K562 (cell line): ENCODE measurements around the gene TMEM38B. TPM values are rescaled to one million over a fixed set of nuclear protein-coding genes. Genes with fewer than 3 reads are reported as not detected.

Source experiments
- CBFA2T2 ChIP-seq: fragments of 450-650 bp; conservative IDR thresholded peaks from 2 replicates; pipeline ENCODE4 v1.6.1; 2017; ENCODE audit warnings: mild to moderate bottlenecking
- CBX8 ChIP-seq: fragments of 200-600 bp; sonication (generic); IDR thresholded peaks from 2 replicates; pipeline ENCODE4 v1.6.1; 2012; ENCODE audit warnings: borderline replicate concordance, mixed run types, low read depth, mild to moderate bottlenecking, moderate library complexity, mixed read lengths, low read length, control low read depth, inconsistent platforms; ENCODE audit not compliant: poor library complexity, severe bottlenecking; ENCODE audit errors: extremely low read depth
- EGR1 ChIP-seq: fragments of 450-650 bp; conservative IDR thresholded peaks from 2 replicates; pipeline ENCODE4 v1.6.1; 2017; ENCODE audit warnings: mild to moderate bottlenecking
- HNRNPUL1 ChIP-seq: fragments of 200-400 bp; formaldehyde crosslinking; IDR thresholded peaks from 2 replicates; pipeline ENCODE4 v1.6.1; 2017; ENCODE audit warnings: low read length
- ILK ChIP-seq: fragments of 450-650 bp; IDR thresholded peaks from 2 replicates; pipeline ENCODE4 v1.6.1; 2016; ENCODE audit warnings: missing genetic modification characterization, low read depth, mild to moderate bottlenecking, missing compliant biosample characterization, moderate library complexity, borderline replicate concordance
- RCOR1 ChIP-seq, 2 experiments: IDR thresholded peaks; 2 replicates each; pipeline ENCODE4 v1.6.1; 2012; ENCODE audit warnings: low read depth in 2 of 2, low read length in 2 of 2, borderline replicate concordance in 1 of 2, improper control_type of control experiment in 1 of 2
- SMAD3 ChIP-seq: fragments of 450-650 bp; formaldehyde crosslinking; conservative IDR thresholded peaks from 2 replicates; pipeline ENCODE4 v1.4.0; 2020; ENCODE audit warnings: mild to moderate bottlenecking
- TSC22D4 ChIP-seq: fragments of 450-650 bp; IDR thresholded peaks from 2 replicates; pipeline ENCODE4 v1.6.1; 2016; ENCODE audit warnings: missing genetic modification characterization, missing biosample characterization, control low read depth
- ZFX ChIP-seq: sonication (generic); formaldehyde crosslinking; IDR thresholded peaks from 2 replicates; pipeline ENCODE4 v1.8.0; 2022; ENCODE audit warnings: mild to moderate bottlenecking, missing genetic modification reagents, moderate library complexity
- ZNF589 ChIP-seq: fragments of 200-800 bp; sonication (Bioruptor generic); IDR thresholded peaks from 2 replicates; pipeline ENCODE4 v1.6.1; 2016; ENCODE audit warnings: low read depth, missing genetic modification characterization, missing compliant biosample characterization
- ZNF766 ChIP-seq: fragments of 200-800 bp; sonication (Bioruptor generic); conservative IDR thresholded peaks from 2 replicates; pipeline ENCODE4 v1.6.1; 2016; ENCODE audit warnings: missing genetic modification characterization, missing compliant biosample characterization
- ZNF830 ChIP-seq: fragments of 250-450 bp; sonication (Bioruptor Pico); IDR thresholded peaks from 2 replicates; pipeline ENCODE4 v1.5.0; 2021; ENCODE audit warnings: mild to moderate bottlenecking
- polyA plus RNA-seq, 8 experiments: library from polyadenylated mRNA; depleted of rRNA in 4 of 8; stranded (reverse) in 5 of 8; unstranded in 3 of 8; fragments of >200 nt; fragmentation: Nextera tagmentation in 2 of 8; fragmentation: Illumina TruSeq in 1 of 8; extraction: Ambion mirVana in 2 of 8; extraction: Trizol in 1 of 8; gene quantifications; 2 replicates each; pipeline versions ENCODE4 v1.2.1 to v1.2.3, GENCODE V29; 2011 to 2014; ENCODE audit warnings: inconsistent platforms in 1 of 8, missing spikeins in 1 of 8
- total RNA-seq, 7 experiments: library from RNA; depleted of rRNA in 6 of 7; stranded (reverse); fragments of >200 nt in 6 of 7; fragmentation: Illumina TruSeq in 2 of 7; extraction: Trizol in 2 of 7; gene quantifications; 2 replicates each; pipeline versions ENCODE4 v1.2.1 to v1.2.3, GENCODE V29; 2011 to 2021; ENCODE audit warnings: low replicate concordance in 1 of 7
- TF ChIP-seq, protein P1 (sequence below): fragments of 450-650 bp; IDR thresholded peaks from 2 replicates; pipeline ENCODE4 v1.6.1; 2017; ENCODE audit warnings: mild to moderate bottlenecking, moderate library complexity
- TF ChIP-seq, protein P2 (sequence below): fragments of 450-650 bp; IDR thresholded peaks from 2 replicates; pipeline ENCODE4 v1.6.1; 2016; ENCODE audit warnings: mild to moderate bottlenecking, moderate library complexity

Gene TMEM38B
- total and polyA plus RNA-seq, 9 of the 15 experiments (the other 6 are each of a cell fraction or from before 2014, with no cell fraction given) = 26.0 to 57.5 (median 38.5) TPM

GRCh38 chr9:105646879-105647594 lies 47.3 kb upstream of the TMEM38B start (continued):
- TF ChIP-seq, protein P1, sequence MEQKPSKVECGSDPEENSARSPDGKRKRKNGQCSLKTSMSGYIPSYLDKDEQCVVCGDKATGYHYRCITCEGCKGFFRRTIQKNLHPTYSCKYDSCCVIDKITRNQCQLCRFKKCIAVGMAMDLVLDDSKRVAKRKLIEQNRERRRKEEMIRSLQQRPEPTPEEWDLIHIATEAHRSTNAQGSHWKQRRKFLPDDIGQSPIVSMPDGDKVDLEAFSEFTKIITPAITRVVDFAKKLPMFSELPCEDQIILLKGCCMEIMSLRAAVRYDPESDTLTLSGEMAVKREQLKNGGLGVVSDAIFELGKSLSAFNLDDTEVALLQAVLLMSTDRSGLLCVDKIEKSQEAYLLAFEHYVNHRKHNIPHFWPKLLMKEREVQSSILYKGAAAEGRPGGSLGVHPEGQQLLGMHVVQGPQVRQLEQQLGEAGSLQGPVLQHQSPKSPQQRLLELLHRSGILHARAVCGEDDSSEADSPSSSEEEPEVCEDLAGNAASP = no peak
- TF ChIP-seq ZNF830 (CRISPR knock-in tag) (no peak), RCOR1 (IDR thresholded peaks at IDR 0.05; ENCODE audit: borderline replicate concordance in 1 of 2, low read depth in 2 of 2, low read length in 2 of 2) (0 out of 4 replicates have a peak, but pooled peaks of 1 of the 2 experiments have one; percentile 17), EGR1 (peak; percentile 55; the same call in 1 of the 2 replicates), ILK (tag) (no peak), TSC22D4 (tag) (no peak), ZFX (CRISPR knock-in tag) (0 out of 2 replicates have a peak, but pooled peaks have one; percentile 2), HNRNPUL1 (0 out of 2 replicates have a peak, but pooled peaks have one; percentile 1), ZNF589 (CRISPR knock-in tag) (peak; percentile 16; the same call in 1 of the 2 replicates), SMAD3 (CRISPR knock-in tag) (no peak), CBX8 (no peak), CBFA2T2 (peak; percentile 10; the same call in 1 of the 2 replicates), ZNF766 (0 out of 2 replicates have a peak, but pooled peaks have one; percentile 9)
- TF ChIP-seq, protein P2, sequence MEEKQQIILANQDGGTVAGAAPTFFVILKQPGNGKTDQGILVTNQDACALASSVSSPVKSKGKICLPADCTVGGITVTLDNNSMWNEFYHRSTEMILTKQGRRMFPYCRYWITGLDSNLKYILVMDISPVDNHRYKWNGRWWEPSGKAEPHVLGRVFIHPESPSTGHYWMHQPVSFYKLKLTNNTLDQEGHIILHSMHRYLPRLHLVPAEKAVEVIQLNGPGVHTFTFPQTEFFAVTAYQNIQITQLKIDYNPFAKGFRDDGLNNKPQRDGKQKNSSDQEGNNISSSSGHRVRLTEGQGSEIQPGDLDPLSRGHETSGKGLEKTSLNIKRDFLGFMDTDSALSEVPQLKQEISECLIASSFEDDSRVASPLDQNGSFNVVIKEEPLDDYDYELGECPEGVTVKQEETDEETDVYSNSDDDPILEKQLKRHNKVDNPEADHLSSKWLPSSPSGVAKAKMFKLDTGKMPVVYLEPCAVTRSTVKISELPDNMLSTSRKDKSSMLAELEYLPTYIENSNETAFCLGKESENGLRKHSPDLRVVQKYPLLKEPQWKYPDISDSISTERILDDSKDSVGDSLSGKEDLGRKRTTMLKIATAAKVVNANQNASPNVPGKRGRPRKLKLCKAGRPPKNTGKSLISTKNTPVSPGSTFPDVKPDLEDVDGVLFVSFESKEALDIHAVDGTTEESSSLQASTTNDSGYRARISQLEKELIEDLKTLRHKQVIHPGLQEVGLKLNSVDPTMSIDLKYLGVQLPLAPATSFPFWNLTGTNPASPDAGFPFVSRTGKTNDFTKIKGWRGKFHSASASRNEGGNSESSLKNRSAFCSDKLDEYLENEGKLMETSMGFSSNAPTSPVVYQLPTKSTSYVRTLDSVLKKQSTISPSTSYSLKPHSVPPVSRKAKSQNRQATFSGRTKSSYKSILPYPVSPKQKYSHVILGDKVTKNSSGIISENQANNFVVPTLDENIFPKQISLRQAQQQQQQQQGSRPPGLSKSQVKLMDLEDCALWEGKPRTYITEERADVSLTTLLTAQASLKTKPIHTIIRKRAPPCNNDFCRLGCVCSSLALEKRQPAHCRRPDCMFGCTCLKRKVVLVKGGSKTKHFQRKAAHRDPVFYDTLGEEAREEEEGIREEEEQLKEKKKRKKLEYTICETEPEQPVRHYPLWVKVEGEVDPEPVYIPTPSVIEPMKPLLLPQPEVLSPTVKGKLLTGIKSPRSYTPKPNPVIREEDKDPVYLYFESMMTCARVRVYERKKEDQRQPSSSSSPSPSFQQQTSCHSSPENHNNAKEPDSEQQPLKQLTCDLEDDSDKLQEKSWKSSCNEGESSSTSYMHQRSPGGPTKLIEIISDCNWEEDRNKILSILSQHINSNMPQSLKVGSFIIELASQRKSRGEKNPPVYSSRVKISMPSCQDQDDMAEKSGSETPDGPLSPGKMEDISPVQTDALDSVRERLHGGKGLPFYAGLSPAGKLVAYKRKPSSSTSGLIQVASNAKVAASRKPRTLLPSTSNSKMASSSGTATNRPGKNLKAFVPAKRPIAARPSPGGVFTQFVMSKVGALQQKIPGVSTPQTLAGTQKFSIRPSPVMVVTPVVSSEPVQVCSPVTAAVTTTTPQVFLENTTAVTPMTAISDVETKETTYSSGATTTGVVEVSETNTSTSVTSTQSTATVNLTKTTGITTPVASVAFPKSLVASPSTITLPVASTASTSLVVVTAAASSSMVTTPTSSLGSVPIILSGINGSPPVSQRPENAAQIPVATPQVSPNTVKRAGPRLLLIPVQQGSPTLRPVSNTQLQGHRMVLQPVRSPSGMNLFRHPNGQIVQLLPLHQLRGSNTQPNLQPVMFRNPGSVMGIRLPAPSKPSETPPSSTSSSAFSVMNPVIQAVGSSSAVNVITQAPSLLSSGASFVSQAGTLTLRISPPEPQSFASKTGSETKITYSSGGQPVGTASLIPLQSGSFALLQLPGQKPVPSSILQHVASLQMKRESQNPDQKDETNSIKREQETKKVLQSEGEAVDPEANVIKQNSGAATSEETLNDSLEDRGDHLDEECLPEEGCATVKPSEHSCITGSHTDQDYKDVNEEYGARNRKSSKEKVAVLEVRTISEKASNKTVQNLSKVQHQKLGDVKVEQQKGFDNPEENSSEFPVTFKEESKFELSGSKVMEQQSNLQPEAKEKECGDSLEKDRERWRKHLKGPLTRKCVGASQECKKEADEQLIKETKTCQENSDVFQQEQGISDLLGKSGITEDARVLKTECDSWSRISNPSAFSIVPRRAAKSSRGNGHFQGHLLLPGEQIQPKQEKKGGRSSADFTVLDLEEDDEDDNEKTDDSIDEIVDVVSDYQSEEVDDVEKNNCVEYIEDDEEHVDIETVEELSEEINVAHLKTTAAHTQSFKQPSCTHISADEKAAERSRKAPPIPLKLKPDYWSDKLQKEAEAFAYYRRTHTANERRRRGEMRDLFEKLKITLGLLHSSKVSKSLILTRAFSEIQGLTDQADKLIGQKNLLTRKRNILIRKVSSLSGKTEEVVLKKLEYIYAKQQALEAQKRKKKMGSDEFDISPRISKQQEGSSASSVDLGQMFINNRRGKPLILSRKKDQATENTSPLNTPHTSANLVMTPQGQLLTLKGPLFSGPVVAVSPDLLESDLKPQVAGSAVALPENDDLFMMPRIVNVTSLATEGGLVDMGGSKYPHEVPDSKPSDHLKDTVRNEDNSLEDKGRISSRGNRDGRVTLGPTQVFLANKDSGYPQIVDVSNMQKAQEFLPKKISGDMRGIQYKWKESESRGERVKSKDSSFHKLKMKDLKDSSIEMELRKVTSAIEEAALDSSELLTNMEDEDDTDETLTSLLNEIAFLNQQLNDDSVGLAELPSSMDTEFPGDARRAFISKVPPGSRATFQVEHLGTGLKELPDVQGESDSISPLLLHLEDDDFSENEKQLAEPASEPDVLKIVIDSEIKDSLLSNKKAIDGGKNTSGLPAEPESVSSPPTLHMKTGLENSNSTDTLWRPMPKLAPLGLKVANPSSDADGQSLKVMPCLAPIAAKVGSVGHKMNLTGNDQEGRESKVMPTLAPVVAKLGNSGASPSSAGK = peak; percentile 29; the same call in 1 of the 2 replicates
